Measurements from ENCODE around the gene DACT2. TPM values are rescaled to one million over a fixed set of nuclear protein-coding genes. Genes with fewer than 3 reads are reported as not detected.
"Not testable (repeated sequence)": the region's sequence is repeated elsewhere in the genome, so short reads cannot be mapped to it uniquely, and the experiment has no call there.

DACT2 gene
- total RNA-seq, 1 donor = not detected

DNA sequence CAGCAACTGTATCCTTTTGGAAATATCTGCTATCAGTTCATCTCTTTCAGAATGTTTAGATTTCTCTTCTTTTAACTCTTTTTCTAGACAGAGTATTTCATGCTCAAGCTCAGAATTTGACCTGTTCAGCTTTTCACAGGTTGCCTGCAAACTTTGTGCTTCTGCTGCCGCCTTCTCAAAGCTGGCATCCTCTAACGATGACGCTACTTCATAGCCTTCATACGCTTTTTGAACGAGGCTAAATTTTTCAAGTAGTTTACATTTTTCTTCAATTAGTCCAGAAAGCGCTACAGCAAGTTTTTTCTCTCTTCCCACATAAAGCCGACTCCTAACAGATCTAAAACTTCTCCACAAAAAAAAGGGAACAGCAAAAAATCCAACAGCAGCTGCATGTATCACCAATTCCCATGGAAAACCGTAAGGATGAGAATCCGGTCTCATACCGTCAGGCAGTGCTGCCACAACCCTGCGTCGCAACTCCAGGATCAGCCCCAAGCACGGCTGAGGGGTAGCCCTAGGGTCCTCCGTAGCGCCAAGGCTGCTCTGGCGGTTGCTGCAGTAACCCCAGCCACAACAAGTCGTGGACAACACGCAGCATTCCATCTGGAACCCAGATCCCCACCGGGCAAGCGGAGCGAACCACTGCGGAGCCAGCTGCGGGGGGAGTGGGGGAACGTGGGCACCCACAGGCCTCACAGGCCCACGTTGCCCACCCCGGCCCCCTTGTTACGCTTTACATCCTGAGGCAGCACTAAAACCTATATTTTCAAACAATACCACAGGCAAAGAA is 30.6 kb downstream of the DACT2 start:
- Histone ChIP-seq H3K4me1 (ENCODE audit: insufficient read depth, low read length) (no peaks in the 10 kb centered on the region), H3K4me3 (ENCODE audit: low read length) (no peak overlapping the region), H3K9me3 (ENCODE audit: low read depth, low read length) (no peaks in the 10 kb centered on the region), H3K27me3 (ENCODE audit: insufficient read depth, low read length) (no peaks in the 10 kb centered on the region)

GRCh38 chr6:168287460-168287859 is 32.1 kb downstream of the DACT2 start:
- H3K27me3 ChIP-seq (ENCODE audit: insufficient read depth, low read length); H3K4me1 ChIP-seq (ENCODE audit: insufficient read depth, low read length); H3K4me3 ChIP-seq (ENCODE audit: low read length); H3K9me3 ChIP-seq (ENCODE audit: low read depth, low read length): not testable (repeated sequence)

DNA sequence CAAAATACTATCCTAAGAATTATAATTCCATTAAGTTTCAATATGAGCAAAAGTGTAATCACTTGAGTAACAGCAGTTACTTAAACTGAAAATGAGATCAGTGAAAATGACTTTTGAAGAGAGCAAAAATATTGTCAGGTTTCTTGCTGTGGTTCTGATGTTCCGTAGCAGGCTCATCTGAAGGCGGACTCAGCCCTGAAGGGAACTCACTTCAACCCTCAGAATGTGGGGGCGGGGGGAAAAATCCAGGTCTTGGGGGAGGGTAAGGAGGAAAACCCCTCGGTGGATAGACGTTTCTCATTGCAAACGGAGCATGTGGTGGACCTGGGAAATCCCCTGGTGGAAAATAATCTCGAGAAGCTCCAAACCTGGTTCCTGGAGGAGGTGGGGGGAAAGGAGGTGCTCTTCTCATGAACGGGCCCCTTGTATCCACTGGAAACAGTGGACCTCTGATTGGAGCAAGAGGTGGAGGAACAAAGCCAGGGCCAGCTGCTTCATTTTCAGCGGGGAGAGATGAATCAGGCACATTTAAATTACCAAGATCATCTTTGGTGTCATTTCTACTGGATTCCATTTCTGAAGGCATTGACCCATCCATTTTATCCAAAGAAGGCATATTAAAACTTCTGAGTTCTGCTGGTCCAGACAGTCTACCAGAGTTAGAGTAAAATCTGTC is 32.7 kb downstream of the DACT2 start:
- not testable (repeated sequence) for H3K9me3 ChIP-seq (ENCODE audit: low read depth, low read length); H3K27me3 ChIP-seq (ENCODE audit: insufficient read depth, low read length); H3K4me1 ChIP-seq (ENCODE audit: insufficient read depth, low read length); H3K4me3 ChIP-seq (ENCODE audit: low read length)

DNA sequence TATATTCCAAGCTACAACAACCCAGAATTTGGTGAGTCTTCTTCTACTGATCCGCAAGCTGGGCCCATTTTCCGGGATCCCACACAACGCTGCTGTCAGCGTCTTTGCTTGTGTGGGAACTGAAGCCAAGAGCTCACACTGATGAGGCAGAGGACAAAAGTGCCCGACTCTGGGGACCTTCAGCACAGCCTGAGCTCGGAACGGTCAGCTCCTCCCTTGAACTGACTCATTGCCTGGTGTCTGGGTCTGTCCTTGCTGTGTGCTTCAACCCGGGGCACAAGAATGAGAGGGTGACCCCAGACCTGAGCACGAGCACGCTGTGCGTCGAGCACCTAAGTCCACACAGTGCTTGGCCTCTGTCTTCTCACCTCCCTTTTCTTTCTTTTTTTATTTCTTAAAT is 33.5 kb downstream of the DACT2 start:
- Histone ChIP-seq H3K4me1 (ENCODE audit: insufficient read depth, low read length) (no peaks in the 10 kb centered on the region), H3K9me3 (ENCODE audit: low read depth, low read length) (no peaks in the 10 kb centered on the region), H3K4me3 (ENCODE audit: low read length) (no peak overlapping the region), H3K27me3 (ENCODE audit: insufficient read depth, low read length) (no peaks in the 10 kb centered on the region)

DNA sequence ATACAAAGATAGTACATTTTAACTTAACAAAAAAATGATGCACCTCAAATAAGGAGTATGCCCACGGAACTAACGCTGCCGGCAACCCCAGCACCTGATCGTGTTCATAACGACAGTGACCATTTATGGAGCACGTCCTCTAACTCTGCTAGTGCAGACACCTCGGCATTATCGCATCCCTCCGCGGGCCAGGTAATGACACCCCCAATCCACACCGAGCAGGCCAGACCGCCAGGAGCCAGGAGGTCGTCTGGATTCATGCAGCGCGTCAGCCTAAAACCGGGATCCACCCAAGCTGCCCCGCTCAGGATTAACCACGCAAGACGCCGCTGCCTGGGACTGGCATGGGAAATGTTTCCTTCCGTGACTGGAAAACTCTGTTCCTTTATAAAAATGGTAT is 34.1 kb downstream of the DACT2 start:
- Histone ChIP-seq H3K9me3 (ENCODE audit: low read depth, low read length) (no peaks in the 10 kb centered on the region), H3K4me1 (ENCODE audit: insufficient read depth, low read length) (no peaks in the 10 kb centered on the region), H3K4me3 (ENCODE audit: low read length) (no peak overlapping the region), H3K27me3 (ENCODE audit: insufficient read depth, low read length) (no peaks in the 10 kb centered on the region)

DNA sequence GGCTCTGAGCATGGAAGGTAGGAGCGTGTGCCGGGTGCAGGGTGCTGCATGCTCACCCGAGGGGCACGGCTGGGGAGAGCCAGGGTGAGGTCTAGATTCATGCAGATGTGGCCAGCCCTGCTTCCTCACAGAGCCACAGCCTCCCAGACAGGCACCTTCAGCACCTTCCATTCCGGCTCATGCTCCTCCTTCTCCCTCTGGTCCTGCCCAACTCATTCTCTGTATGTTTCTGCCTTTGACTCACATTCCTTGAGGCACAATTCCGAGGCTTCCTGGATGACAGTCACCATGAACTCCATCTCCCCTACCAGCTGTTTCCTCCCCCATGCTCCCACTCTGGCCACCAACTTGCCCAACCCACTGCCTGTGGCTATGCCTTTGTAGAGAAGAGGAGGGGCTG is 35.4 kb downstream of the DACT2 start:
- Histone ChIP-seq H3K27me3 (ENCODE audit: insufficient read depth, low read length) (no peaks in the 10 kb centered on the region), H3K9me3 (ENCODE audit: low read depth, low read length) (no peaks in the 10 kb centered on the region), H3K4me1 (ENCODE audit: insufficient read depth, low read length) (no peaks in the 10 kb centered on the region), H3K4me3 (ENCODE audit: low read length) (no peak overlapping the region)

- Histone ChIP-seq H3K4me1 (ENCODE audit: insufficient read depth, low read length) (no peaks in the 10 kb centered on the region), H3K9me3 (ENCODE audit: low read depth, low read length) (no peaks in the 10 kb centered on the region), H3K27me3 (ENCODE audit: insufficient read depth, low read length) (no peaks in the 10 kb centered on the region), H3K4me3 (ENCODE audit: low read length) (no peak overlapping the region)
These were observed 35.9 kb downstream of the DACT2 start for GRCh38 chr6:168283686-168284025.

- no peaks in the 10 kb centered on the region for H3K27me3 ChIP-seq (ENCODE audit: insufficient read depth, low read length)
- no peak overlapping the region for H3K4me3 ChIP-seq (ENCODE audit: low read length)
- H3K9me3 ChIP-seq (ENCODE audit: low read depth, low read length) = no peaks in the 10 kb centered on the region
- no peaks in the 10 kb centered on the region for H3K4me1 ChIP-seq (ENCODE audit: insufficient read depth, low read length)
These were observed 36.4 kb downstream of the DACT2 start for GRCh38 chr6:168282985-168283685.

DNA sequence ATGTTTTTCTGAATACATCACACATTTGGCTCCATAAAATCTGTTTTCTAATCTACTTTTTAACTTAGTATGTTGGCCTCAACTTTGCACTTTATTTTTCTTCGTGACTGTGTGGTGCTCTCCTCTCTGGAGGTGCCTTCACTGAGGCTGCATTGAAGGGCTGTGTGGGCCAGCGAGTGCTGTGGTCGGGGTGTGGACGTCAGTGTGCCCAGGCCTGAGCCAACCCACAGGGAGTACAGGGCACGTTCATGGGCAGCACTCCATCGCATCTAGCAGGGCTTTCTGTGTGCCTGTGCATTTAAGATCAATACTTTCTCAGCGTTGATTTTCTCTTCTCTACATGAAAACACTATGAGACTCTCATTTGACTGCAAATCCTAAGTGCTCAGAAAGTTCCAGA is 37.8 kb downstream of the DACT2 start:
- no peaks in the 10 kb centered on the region for H3K27me3 ChIP-seq (ENCODE audit: insufficient read depth, low read length)
- H3K9me3 ChIP-seq (ENCODE audit: low read depth, low read length) = no peaks in the 10 kb centered on the region
- H3K4me1 ChIP-seq (ENCODE audit: insufficient read depth, low read length) = no peaks in the 10 kb centered on the region
- H3K4me3 ChIP-seq (ENCODE audit: low read length) = no peak overlapping the region

DNA sequence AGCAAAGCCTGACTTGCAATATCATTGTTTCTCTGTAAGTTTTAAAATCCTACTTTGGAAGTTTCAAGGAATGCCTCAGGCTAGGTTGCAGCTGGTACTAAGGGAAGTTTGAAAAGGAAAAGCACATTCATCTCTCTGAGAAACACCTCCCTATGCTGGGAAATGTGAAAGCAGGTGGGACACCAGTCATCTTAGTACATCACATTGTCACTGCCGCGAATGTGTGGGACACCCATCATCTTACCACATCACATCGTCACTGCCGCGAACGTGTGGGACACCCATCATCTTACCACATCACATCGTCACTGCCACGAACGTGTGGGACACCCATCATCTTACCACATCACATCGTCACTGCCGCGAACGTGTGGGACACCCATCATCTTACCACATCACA is 38.3 kb downstream of the DACT2 start:
- not testable (repeated sequence) for H3K9me3 ChIP-seq (ENCODE audit: low read depth, low read length); H3K4me1 ChIP-seq (ENCODE audit: insufficient read depth, low read length); H3K4me3 ChIP-seq (ENCODE audit: low read length); H3K27me3 ChIP-seq (ENCODE audit: insufficient read depth, low read length)

GRCh38 chr6:168280899-168281245 is 38.7 kb downstream of the DACT2 start:
- H3K9me3 ChIP-seq (ENCODE audit: low read depth, low read length) = no peaks in the 10 kb centered on the region
- no peak overlapping the region for H3K4me3 ChIP-seq (ENCODE audit: low read length)
- no peaks in the 10 kb centered on the region for H3K4me1 ChIP-seq (ENCODE audit: insufficient read depth, low read length)
- no peaks in the 10 kb centered on the region for H3K27me3 ChIP-seq (ENCODE audit: insufficient read depth, low read length)

GRCh38 chr6:168280020-168280898 is 39.3 kb downstream of the DACT2 start:
- H3K4me3 ChIP-seq (ENCODE audit: low read length) = no peak overlapping the region
- no peaks in the 10 kb centered on the region for H3K27me3 ChIP-seq (ENCODE audit: insufficient read depth, low read length)
- no peaks in the 10 kb centered on the region for H3K4me1 ChIP-seq (ENCODE audit: insufficient read depth, low read length)
- H3K9me3 ChIP-seq (ENCODE audit: low read depth, low read length) = no peaks in the 10 kb centered on the region

GRCh38 chr6:168279403-168279935 is 40.1 kb downstream of the DACT2 start:
- no peak overlapping the region for H3K4me3 ChIP-seq (ENCODE audit: low read length)
- H3K4me1 ChIP-seq (ENCODE audit: insufficient read depth, low read length) = no peaks in the 10 kb centered on the region
- H3K27me3 ChIP-seq (ENCODE audit: insufficient read depth, low read length) = no peaks in the 10 kb centered on the region
- no peaks in the 10 kb centered on the region for H3K9me3 ChIP-seq (ENCODE audit: low read depth, low read length)

DNA sequence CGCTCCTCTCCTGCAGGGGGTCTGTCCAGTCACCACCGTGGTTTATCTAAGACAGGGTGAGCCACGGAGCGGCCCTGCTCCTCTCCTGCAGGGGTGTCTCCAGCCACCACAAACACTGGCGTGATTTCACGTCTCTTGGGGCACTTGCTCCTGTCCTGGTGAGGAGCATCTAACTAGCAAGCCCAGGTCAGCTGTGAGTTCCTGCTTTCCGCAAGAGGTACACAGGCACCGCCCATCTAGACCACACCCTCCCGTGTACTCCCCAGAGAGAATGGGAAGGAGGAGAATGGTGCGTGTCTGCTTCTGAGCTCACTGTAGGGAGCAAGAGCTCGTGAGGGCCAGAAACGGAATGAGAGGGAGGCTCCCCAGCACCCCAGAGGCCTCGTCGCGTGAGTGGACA is 40.7 kb downstream of the DACT2 start:
- no peaks in the 10 kb centered on the region for H3K4me1 ChIP-seq (ENCODE audit: insufficient read depth, low read length)
- no peaks in the 10 kb centered on the region for H3K9me3 ChIP-seq (ENCODE audit: low read depth, low read length)
- H3K4me3 ChIP-seq (ENCODE audit: low read length) = no peak overlapping the region
- H3K27me3 ChIP-seq (ENCODE audit: insufficient read depth, low read length) = no peaks in the 10 kb centered on the region

GRCh38 chr6:168277274-168277669 is 42.3 kb downstream of the DACT2 start:
- Histone ChIP-seq H3K27me3 (ENCODE audit: insufficient read depth, low read length) (no peaks in the 10 kb centered on the region), H3K9me3 (ENCODE audit: low read depth, low read length) (no peaks in the 10 kb centered on the region), H3K4me1 (ENCODE audit: insufficient read depth, low read length) (no peaks in the 10 kb centered on the region), H3K4me3 (ENCODE audit: low read length) (no peak overlapping the region)

All from mononuclear cell (primary cell).